ENCODE measurements around the gene SLC12A9. TPM values are rescaled to one million over a fixed set of nuclear protein-coding genes. Genes with fewer than 3 reads are reported as not detected.

SLC12A9 gene
- total RNA-seq, 2 donors from 2014 or later = 22.0 to 29.4 TPM

DNA sequence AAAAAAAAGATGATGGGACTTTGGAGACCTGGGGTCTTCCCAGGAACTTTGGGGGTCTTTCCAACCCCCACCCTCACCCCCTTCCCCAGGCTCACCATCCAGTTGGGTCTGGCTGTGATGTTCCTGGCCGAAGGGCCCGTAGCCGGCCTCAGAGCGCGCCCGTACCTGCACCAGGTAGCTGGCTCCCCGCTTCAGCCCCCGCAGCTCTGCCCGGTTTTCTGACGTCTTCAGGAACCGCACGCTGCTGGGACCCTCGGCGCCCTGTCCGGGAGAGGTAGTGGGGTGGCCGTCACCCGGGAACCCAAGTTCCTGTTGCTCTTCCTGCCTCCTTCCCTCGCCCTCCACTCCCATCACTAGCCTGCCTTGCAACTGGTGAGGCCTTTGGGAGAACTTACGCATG lies 35.4 kb upstream of the SLC12A9 start:
- TF ChIP-seq POLR2AphosphoS5 (IDR thresholded peaks at IDR 0.05) = no peak
- TF ChIP-seq CTCF (IDR thresholded peaks at IDR 0.05) = no peak
- TF ChIP-seq POLR2A (IDR thresholded peaks at IDR 0.05) = no peak
- H3K27me3 ChIP-seq (replicated peaks; ENCODE audit: insufficient read depth) = no peaks in the 10 kb centered on the region
- intact Hi-C loops (cut with DNase I) = no loop called here
- no peak for DNase-seq (ENCODE audit: low spot score)
- H3K27ac ChIP-seq = no peak overlapping the region
- no peaks in the 10 kb centered on the region for H3K9me3 ChIP-seq
- H3K4me3 ChIP-seq = no peak overlapping the region
- no peaks in the 10 kb centered on the region for H3K4me1 ChIP-seq (replicated peaks)
- 95% methylated on average over 19 of the region's 19 CpGs for WGBS
- peaks cover 7 to 13% of the 10 kb centered on the region in 2 donors for H3K36me3 ChIP-seq

GRCh38 chr7:100818366-100818765 lies 34.1 kb upstream of the SLC12A9 start:
- Histone ChIP-seq H3K36me3 (peaks cover 9 to 21% of the 10 kb centered on the region in 2 donors), H3K4me3 (no peak overlapping the region), H3K4me1 (replicated peaks) (no peaks in the 10 kb centered on the region), H3K9me3 (no peaks in the 10 kb centered on the region), H3K27ac (no peak overlapping the region), H3K27me3 (replicated peaks; ENCODE audit: insufficient read depth) (no peaks in the 10 kb centered on the region)
- no peak for DNase-seq (ENCODE audit: low spot score)
- WGBS = 95% methylated on average over 8 of the region's 9 CpGs
- intact Hi-C loops (cut with DNase I) = no loop called here
- TF ChIP-seq POLR2AphosphoS5 (IDR thresholded peaks at IDR 0.05) (no peak), POLR2A (IDR thresholded peaks at IDR 0.05) (no peak), CTCF (IDR thresholded peaks at IDR 0.05) (no peak)

DNA sequence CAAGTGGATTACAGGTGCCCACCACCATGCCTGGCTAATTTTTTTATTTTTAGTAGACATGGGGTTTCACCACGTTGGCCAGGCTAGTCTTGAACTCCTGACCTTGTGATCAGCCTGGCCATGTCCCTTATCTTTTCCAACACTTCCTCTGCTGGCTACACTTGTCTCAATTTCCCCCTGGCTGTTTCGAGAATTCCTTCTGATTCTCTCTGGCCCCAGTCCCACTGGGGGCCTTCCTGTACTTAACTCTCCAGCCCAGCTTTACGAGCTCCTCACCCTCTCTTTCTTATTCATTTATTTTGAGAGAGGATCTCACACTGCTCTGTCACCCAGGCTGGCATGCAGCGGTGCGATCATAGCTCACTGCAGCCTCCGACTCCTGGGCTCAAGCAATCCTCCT lies 33.7 kb upstream of the SLC12A9 start:
- H3K4me3 ChIP-seq = no peak overlapping the region
- H3K27me3 ChIP-seq (replicated peaks; ENCODE audit: insufficient read depth) = no peaks in the 10 kb centered on the region
- no peak overlapping the region for H3K27ac ChIP-seq
- DNase-seq (ENCODE audit: low spot score) = no peak
- no peaks in the 10 kb centered on the region for H3K4me1 ChIP-seq (replicated peaks)
- peaks cover 9 to 21% of the 10 kb centered on the region in 2 donors for H3K36me3 ChIP-seq
- WGBS = 77% methylated on average over 6 of the region's 6 CpGs
- intact Hi-C loops (cut with DNase I) = no loop called here
- no peak for TF ChIP-seq POLR2AphosphoS5 (IDR thresholded peaks at IDR 0.05)
- TF ChIP-seq CTCF (IDR thresholded peaks at IDR 0.05) = no peak
- TF ChIP-seq POLR2A (IDR thresholded peaks at IDR 0.05) = no peak
- H3K9me3 ChIP-seq = no peaks in the 10 kb centered on the region

DNA sequence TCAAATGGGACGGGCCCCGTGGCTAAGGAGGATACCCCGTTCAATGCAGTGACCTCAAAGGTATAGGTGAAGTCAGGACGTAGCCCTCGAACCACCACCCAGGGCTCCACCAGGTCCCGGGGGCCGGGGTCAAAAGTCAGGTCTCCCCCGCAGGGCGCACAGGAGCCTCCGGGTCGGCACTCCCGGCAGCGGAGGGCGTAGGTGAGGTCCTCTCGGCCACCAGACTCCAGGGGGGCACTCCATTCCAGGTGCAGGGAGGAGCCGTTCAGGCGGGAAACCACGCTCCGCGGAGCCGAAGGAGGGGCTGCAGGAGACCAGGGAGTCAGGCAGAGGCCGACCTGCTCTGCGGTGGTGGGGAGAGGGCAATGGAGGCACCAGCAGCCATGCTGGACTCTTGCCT lies 32.9 kb upstream of the SLC12A9 start:
- H3K27ac ChIP-seq = no peak overlapping the region
- H3K4me1 ChIP-seq (replicated peaks) = peaks cover 4% of the 10 kb centered on the region
- H3K27me3 ChIP-seq (replicated peaks; ENCODE audit: insufficient read depth) = no peaks in the 10 kb centered on the region
- peaks cover 9 to 21% of the 10 kb centered on the region in 2 donors for H3K36me3 ChIP-seq
- no peaks in the 10 kb centered on the region for H3K9me3 ChIP-seq
- intact Hi-C loops (cut with DNase I) = no loop called here
- 93% methylated on average over 23 of the region's 23 CpGs for WGBS
- no peak for DNase-seq (ENCODE audit: low spot score)
- no peak overlapping the region for H3K4me3 ChIP-seq
- TF ChIP-seq CTCF (IDR thresholded peaks at IDR 0.05) (no peak), POLR2AphosphoS5 (IDR thresholded peaks at IDR 0.05) (no peak), POLR2A (IDR thresholded peaks at IDR 0.05) (no peak)

GRCh38 chr7:100822236-100823139 lies 30.0 kb upstream of the SLC12A9 start:
- H3K36me3 ChIP-seq = peaks cover 9 to 21% of the 10 kb centered on the region in 2 donors
- no peak overlapping the region for H3K4me3 ChIP-seq
- intact Hi-C loops (cut with DNase I) = no loop called here
- H3K9me3 ChIP-seq = no peaks in the 10 kb centered on the region
- no peak for DNase-seq (ENCODE audit: low spot score)
- peaks cover 8% of the 10 kb centered on the region for H3K4me1 ChIP-seq (replicated peaks)
- 86% methylated on average over 43 of the region's 43 CpGs for WGBS
- H3K27ac ChIP-seq = no peak overlapping the region
- H3K27me3 ChIP-seq (replicated peaks; ENCODE audit: insufficient read depth) = no peaks in the 10 kb centered on the region
- TF ChIP-seq POLR2AphosphoS5 (IDR thresholded peaks at IDR 0.05) (no peak), CTCF (IDR thresholded peaks at IDR 0.05) (no peak), POLR2A (IDR thresholded peaks at IDR 0.05) (no peak)

Data from prostate gland (tissue), 2 donors.